Endothelial cell of umbilical vein (primary cell): ENCODE data around the gene TSR1. TPM values are rescaled to one million over a fixed set of nuclear protein-coding genes. Genes with fewer than 3 reads are reported as not detected.

Source experiments
- BruUV-seq: library from RNA; stranded (reverse); fragments of 400-500 nt; replicated peaks from 2 replicates; lab custom pipeline; 2021; lab: Mats Ljungman, UMichigan
- CTCF ChIA-PET: fragments of 300-600, 350-600 bp; sonication (Branson Sonifier 250); formaldehyde crosslinking; loops from one replicate; lab custom pipeline; 2021; ENCODE audit warnings: antibody characterized with exemption, inconsistent platforms; lab: Charles Lee
- POLR2A ChIA-PET: fragments of 300-600, 350-600 bp; sonication (Branson Sonifier 250); formaldehyde crosslinking; loops from one replicate; lab custom pipeline; 2021; ENCODE audit warnings: antibody characterized with exemption, inconsistent platforms; lab: Charles Lee
- DNase-seq: peaks from one replicate; pipeline ENCODE4 v3.0.0-alpha.2; 2011; ENCODE audit warnings: low read depth, low spot score
- FAIRE-seq: peaks from 2 replicates; lab custom pipeline; 2011; peaks lifted over from hg19 to GRCh38; lab: Jason Lieb, UNC
- H2AFZ ChIP-seq: 2 replicates; pipeline ENCODE4 v1.6.0; 2012; ENCODE audit warnings: low read depth, low read length, control low read depth, inconsistent platforms
- H3K27ac ChIP-seq: 2 replicates; pipeline ENCODE4 v1.5.1; 2011; ENCODE audit warnings: low read depth, mild to moderate bottlenecking, control low read depth, low read length, moderate library complexity; ENCODE audit not compliant: insufficient read depth
- H3K27me3 ChIP-seq, 2 experiments: 2 replicates each; pipeline versions ENCODE4 v1.6.0 to v1.6.1; 2011; ENCODE audit warnings: low read length in 2 of 2, mixed read lengths in 1 of 2; ENCODE audit not compliant: control insufficient read depth in 2 of 2, insufficient read depth in 2 of 2
- H3K36me3 ChIP-seq, 2 experiments: 2 replicates in 1 of 2; 3 replicates in 1 of 2; pipeline ENCODE4 v1.5.1; 2011; ENCODE audit warnings: low read length in 2 of 2, mild to moderate bottlenecking in 1 of 2, moderate library complexity in 1 of 2; ENCODE audit not compliant: control insufficient read depth in 2 of 2, insufficient read depth in 2 of 2; ENCODE audit errors: extremely low read depth in 1 of 2
- H3K4me1 ChIP-seq: 3 replicates; pipeline ENCODE4 v1.5.1; 2011; ENCODE audit warnings: mild to moderate bottlenecking, low read length; ENCODE audit not compliant: control insufficient read depth, insufficient read depth; ENCODE audit errors: extremely low read depth
- H3K4me2 ChIP-seq: 2 replicates; pipeline ENCODE4 v1.6.1; 2011; ENCODE audit warnings: low read length, control low read depth, mixed read lengths; ENCODE audit not compliant: insufficient read depth
- H3K4me3 ChIP-seq, 3 experiments: fragments of 200-600 bp in 1 of 3; sonication (generic), shearing (Covaris generic) in 1 of 3; replicated peaks in 1 of 3; 2 replicates each; pipeline ENCODE4 v1.5.1; 2011 to 2016; ENCODE audit warnings: control low read depth in 3 of 3, low read length in 3 of 3, mild to moderate bottlenecking in 2 of 3, inconsistent platforms in 1 of 3, low read depth in 1 of 3, moderate library complexity in 1 of 3; ENCODE audit not compliant: insufficient read depth in 1 of 3
- H3K79me2 ChIP-seq: 2 replicates; pipeline ENCODE4 v1.6.0; 2012; ENCODE audit warnings: low read length, inconsistent platforms; ENCODE audit not compliant: control insufficient read depth, insufficient read depth
- H3K9ac ChIP-seq: replicated peaks from 2 replicates; pipeline ENCODE3; 2011; ENCODE audit warnings: low read length, control low read depth; ENCODE audit not compliant: insufficient read depth; ENCODE audit errors: extremely low read depth
- H3K9me1 ChIP-seq: replicated peaks from 3 replicates; pipeline ENCODE4 v1.6.0; 2011; ENCODE audit warnings: mild to moderate bottlenecking, low read length; ENCODE audit not compliant: control insufficient read depth, insufficient read depth; ENCODE audit errors: extremely low read depth
- H3K9me3 ChIP-seq: replicated peaks from 2 replicates; pipeline ENCODE4 v1.5.1; 2012; ENCODE audit warnings: low read length, inconsistent platforms; ENCODE audit not compliant: control insufficient read depth, insufficient read depth
- H4K20me1 ChIP-seq: replicated peaks from 2 replicates; pipeline ENCODE3; 2011; ENCODE audit warnings: mild to moderate bottlenecking, low read length; ENCODE audit not compliant: control insufficient read depth, insufficient read depth; ENCODE audit errors: extremely low read depth
- EZH2 ChIP-seq: IDR thresholded peaks from 2 replicates; pipeline ENCODE4 v1.6.1; 2012; ENCODE audit warnings: borderline replicate concordance, low read depth, mild to moderate bottlenecking, moderate library complexity, low read length, inconsistent platforms; ENCODE audit not compliant: severe bottlenecking
- FOS ChIP-seq: IDR thresholded peaks from 2 replicates; pipeline ENCODE4 v1.6.1; 2011; ENCODE audit warnings: mild to moderate bottlenecking, low read length, moderate library complexity, borderline replicate concordance; ENCODE audit not compliant: insufficient read depth
- GATA2 ChIP-seq: IDR thresholded peaks from 2 replicates; pipeline ENCODE4 v1.7.0; 2011; ENCODE audit warnings: low read depth, mild to moderate bottlenecking, moderate library complexity, mixed read lengths, low read length; ENCODE audit not compliant: insufficient read length, insufficient read depth
- JUN ChIP-seq: IDR thresholded peaks from 2 replicates; pipeline ENCODE4 v1.6.1; 2011; ENCODE audit warnings: borderline replicate concordance, low read depth; ENCODE audit not compliant: insufficient read length, insufficient read depth
- MYC ChIP-seq: IDR thresholded peaks from one replicate; pipeline ENCODE4 v1.6.1; 2011; ENCODE audit warnings: mild to moderate bottlenecking, low read depth, low read length
- POLR2A ChIP-seq: IDR thresholded peaks from 2 replicates; pipeline ENCODE4 v1.6.1; 2012; ENCODE audit warnings: low read depth, mild to moderate bottlenecking, control low read depth, low read length
- POLR2AphosphoS5 ChIP-seq: IDR thresholded peaks from 2 replicates; pipeline ENCODE4 v1.6.1; 2012; ENCODE audit warnings: low read depth, mild to moderate bottlenecking, control low read depth, low read length, moderate library complexity; ENCODE audit not compliant: insufficient read depth
- dilution Hi-C: fragments of 300-500 bp; cut with MboI; formaldehyde crosslinking; loops from one replicate; pipeline ENCODE4 v1.15.0; 2019; ENCODE audit warnings: low sequenced_read_pairs; ENCODE audit not compliant: extremely low pct_ligation_motif_present
- intact Hi-C: fragments of 100-400 bp; cut with micrococcal nuclease; formaldehyde crosslinking; loops from one replicate; pipeline ENCODE4 v1.10.0; 2022
- polyA plus RNA-seq, 4 experiments: library from polyadenylated mRNA; depleted of rRNA in 3 of 4; stranded (reverse) in 3 of 4; unstranded in 1 of 4; fragments of >200 nt; gene quantifications; 2 replicates each; pipeline versions ENCODE4 v1.2.1 to v1.2.3, GENCODE V29; 2011 to 2012; ENCODE audit warnings: missing spikeins in 1 of 4
- total RNA-seq: library from RNA; stranded (reverse); gene quantifications from 2 replicates; pipeline ENCODE4 v1.2.3, GENCODE V29; 2021
- TF ChIP-seq, protein P1 (sequence below), 2 donors: IDR thresholded peaks; 1 replicate in 1 of 2; 2 replicates in 1 of 2; pipeline ENCODE4 v1.5.1; 2011; ENCODE audit warnings: low read length in 2 of 2, mild to moderate bottlenecking in 2 of 2, moderate library complexity in 2 of 2, control low read depth in 1 of 2, inconsistent platforms in 1 of 2, low read depth in 1 of 2; ENCODE audit not compliant: insufficient read depth in 1 of 2; ENCODE audit errors: extremely low read depth in 1 of 2
- TF ChIP-seq, protein P2 (sequence below): IDR thresholded peaks from 2 replicates; pipeline ENCODE4 v1.6.1; 2011; ENCODE audit not compliant: insufficient read depth, insufficient read length

Gene TSR1
- total and polyA plus RNA-seq, 2 donors (not counting 3 experiments of a cell fraction or from before 2014, with no cell fraction given) = 6.2 to 39.9 TPM

DNA sequence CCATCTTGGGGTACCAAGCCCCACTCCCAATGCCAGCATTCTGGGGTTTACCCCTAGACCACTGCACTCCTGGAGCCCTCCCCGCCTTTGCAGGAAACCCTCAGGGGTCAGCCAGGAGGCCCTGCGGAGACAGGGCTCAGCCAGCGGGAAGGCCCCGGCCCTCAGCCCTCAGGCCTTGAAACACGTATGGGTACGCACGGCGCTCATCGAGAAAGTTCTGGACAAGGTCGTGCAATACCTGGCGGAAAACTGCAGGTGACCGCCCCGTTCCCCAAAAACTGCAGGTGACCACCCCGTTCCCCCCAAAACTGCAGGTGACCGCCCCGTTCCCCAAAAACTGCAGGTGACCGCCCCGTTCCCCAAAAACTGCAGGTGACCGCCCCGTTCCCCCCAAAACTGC lies 25.8 kb upstream of the TSR1 start:
- Histone ChIP-seq H3K79me2 (no peaks in the 10 kb centered on the region), H3K4me3 (no peak overlapping the region), H3K36me3 (peaks cover 0 to 24% of the 10 kb centered on the region in 2 experiments), H3K9ac (no peak overlapping the region), H3K4me1 (peaks cover 15% of the 10 kb centered on the region), H3K9me1 (no peaks in the 10 kb centered on the region), H3K4me2 (no peak overlapping the region), H2AFZ (no peak overlapping the region), H3K27me3 (no peaks in the 10 kb centered on the region), H3K27ac (no peak overlapping the region), H4K20me1 (no peaks in the 10 kb centered on the region), H3K9me3 (no peaks in the 10 kb centered on the region)
- TF ChIP-seq FOS (no peak), MYC (no peak), EZH2 (no peak), POLR2A (no peak)
- TF ChIP-seq, protein P1, sequence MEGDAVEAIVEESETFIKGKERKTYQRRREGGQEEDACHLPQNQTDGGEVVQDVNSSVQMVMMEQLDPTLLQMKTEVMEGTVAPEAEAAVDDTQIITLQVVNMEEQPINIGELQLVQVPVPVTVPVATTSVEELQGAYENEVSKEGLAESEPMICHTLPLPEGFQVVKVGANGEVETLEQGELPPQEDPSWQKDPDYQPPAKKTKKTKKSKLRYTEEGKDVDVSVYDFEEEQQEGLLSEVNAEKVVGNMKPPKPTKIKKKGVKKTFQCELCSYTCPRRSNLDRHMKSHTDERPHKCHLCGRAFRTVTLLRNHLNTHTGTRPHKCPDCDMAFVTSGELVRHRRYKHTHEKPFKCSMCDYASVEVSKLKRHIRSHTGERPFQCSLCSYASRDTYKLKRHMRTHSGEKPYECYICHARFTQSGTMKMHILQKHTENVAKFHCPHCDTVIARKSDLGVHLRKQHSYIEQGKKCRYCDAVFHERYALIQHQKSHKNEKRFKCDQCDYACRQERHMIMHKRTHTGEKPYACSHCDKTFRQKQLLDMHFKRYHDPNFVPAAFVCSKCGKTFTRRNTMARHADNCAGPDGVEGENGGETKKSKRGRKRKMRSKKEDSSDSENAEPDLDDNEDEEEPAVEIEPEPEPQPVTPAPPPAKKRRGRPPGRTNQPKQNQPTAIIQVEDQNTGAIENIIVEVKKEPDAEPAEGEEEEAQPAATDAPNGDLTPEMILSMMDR (IDR thresholded peaks at IDR 0.05; ENCODE audit: extremely low read depth in 1 of 2, insufficient read depth in 1 of 2, low read depth in 1 of 2, low read length in 2 of 2) = no peak
- intact Hi-C loops = no loop called here
- ChIA-PET CTCF (interaction anchor here (1.0 to 2.3 kb wide), 2 partner anchors 26 to 54 kb away, joined by 3 to 6 read pairs; partner anchors contain the start of gene TSR1), POLR2A (no interaction called here)
- no peak for FAIRE-seq
- dilution Hi-C loops = no loop called here
- no TSS peak for BruUV-seq
- no peak for DNase-seq

DNA sequence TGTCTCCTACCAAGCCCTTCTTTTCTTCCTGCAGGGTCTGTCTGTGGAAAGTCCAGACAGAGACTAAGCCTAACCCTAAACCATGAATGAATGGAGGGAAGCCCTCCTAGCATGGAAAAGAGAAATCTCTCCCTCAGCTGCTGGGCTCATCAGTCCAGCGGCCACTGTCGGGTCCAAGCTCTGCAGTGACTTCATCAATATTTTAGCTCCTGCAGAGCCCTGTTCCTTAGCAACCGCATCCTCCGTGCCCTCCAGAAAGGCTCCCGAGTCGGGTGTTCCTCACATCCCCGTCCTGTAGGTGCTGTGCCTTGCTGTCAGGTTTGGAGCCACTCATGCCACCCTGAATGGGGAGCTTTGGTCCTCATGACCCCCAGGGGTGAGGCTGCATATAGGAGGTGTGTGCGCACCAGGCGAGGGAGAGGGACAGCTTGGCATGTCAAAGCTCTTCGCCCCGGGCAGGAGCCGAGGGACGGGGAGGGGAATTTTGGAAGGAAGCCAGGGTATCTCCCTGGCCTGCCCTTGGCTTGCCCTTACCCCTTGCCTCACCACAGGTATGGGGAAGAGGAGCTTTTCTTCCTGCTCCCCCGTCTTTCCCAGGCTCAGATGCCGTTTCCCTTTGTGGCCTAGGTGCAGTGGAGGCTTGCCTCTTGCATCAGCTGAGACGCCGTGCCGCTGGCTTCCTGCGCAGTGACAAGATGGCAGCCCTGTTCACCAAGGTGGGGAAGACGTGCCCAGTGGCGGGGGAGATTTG lies 24.9 kb upstream of the TSR1 start:
- Histone ChIP-seq H3K27ac (no peak overlapping the region), H3K79me2 (no peaks in the 10 kb centered on the region), H3K27me3 (no peaks in the 10 kb centered on the region), H3K9ac (no peak overlapping the region), H3K4me1 (peaks cover 15% of the 10 kb centered on the region), H4K20me1 (no peaks in the 10 kb centered on the region), H2AFZ (no peak overlapping the region), H3K4me3 (no peak overlapping the region), H3K9me3 (no peaks in the 10 kb centered on the region), H3K36me3 (peaks cover 0 to 24% of the 10 kb centered on the region in 2 experiments), H3K4me2 (no peak overlapping the region), H3K9me1 (no peaks in the 10 kb centered on the region)
- DNase-seq (no peak), FAIRE-seq (no peak)
- ChIA-PET POLR2A (no interaction called here), CTCF (interaction anchor here (0.9 to 2.3 kb wide), 6 partner anchors 9 to 55 kb away, joined by 3 to 20 read pairs (median 5); partner anchors contain the start of gene TSR1)
- intact Hi-C loops = no loop called here
- BruUV-seq = no TSS peak
- dilution Hi-C loops = no loop called here
- TF ChIP-seq, protein P1 (IDR thresholded peaks at IDR 0.05; ENCODE audit: extremely low read depth in 1 of 2, insufficient read depth in 1 of 2, low read depth in 1 of 2, low read length in 2 of 2) = no peak
- TF ChIP-seq POLR2A (no peak), FOS (no peak), POLR2AphosphoS5 (no peak), EZH2 (no peak), GATA2 (no peak), MYC (no peak), JUN (no peak)
- TF ChIP-seq, protein P2, sequence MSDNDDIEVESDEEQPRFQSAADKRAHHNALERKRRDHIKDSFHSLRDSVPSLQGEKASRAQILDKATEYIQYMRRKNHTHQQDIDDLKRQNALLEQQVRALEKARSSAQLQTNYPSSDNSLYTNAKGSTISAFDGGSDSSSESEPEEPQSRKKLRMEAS = no peak
